Retina (tissue), 1 donor: ENCODE results near the gene HOXB5.
A peak's percentile ranks its signal among the peaks of the same experiment; 100 is the strongest.

Source experiments
- DNase-seq: peaks from one replicate; pipeline ENCODE4 v3.0.0-alpha.2; 2016

HOXB5 gene

DNA sequence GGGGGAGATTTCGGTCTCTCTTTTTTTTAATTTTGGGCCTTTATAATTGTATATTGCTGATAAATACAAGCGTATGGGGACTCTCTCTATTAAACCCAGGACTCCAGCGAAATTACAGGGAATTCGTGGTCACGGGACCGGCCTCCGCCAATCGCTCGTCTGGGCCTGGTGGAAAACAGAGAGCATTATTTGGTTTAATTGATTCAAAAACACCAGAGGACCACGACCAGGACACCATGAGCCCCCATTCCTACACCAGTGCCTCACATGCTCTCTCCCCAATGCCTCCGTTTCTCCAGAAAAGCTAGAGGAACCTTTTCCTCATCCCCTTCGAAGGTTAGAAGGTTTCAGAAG lies 48.6 kb downstream of the HOXB5 start, which contains the start of gene HOXB2:
TSS of gene HOXB2 (minus strand) at position 88 of the 354 bp plus-strand sequence. CDS start 198 bp downstream, outside the sequence.
- DNase-seq, result peak; percentile 35

DNA sequence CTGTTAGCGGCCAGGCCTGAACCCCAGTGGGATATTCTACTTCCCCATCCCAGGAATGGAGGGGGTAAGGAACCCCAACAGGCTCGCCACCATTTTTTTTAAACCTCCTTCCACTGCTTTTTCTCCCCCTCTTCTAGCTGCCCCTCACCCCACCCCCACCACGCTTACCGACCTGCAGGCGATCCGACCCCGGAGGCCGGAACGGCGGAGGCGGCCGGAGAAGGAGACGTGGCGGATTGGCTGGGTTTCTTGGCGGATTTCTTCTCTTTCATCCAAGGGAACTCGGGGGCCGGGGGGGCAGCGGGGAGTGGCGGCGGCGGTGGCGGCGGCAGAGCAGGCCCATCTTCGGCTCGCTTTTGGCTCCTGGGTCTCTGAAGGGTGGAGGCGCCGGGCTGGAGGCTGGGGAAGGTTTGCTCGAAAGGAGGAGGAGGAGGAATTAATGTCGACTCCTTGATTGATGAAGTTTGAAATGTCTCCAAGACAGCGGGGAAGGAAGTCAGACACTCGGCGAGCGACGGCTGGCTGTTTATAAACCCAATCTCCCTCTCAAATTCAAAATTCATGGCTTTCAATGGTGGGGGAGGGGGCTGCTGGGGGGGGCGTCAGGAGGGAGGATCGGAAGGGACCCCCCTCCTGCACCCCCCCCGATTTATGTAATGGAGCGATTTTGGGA lies 49.1 kb downstream of the HOXB5 start:
- DNase-seq, result peak; percentile 34

- DNase-seq, result peak; percentile 61
Measured at GRCh38 chr17:48543854-48544348, 49.7 kb downstream of the HOXB5 start.

DNA sequence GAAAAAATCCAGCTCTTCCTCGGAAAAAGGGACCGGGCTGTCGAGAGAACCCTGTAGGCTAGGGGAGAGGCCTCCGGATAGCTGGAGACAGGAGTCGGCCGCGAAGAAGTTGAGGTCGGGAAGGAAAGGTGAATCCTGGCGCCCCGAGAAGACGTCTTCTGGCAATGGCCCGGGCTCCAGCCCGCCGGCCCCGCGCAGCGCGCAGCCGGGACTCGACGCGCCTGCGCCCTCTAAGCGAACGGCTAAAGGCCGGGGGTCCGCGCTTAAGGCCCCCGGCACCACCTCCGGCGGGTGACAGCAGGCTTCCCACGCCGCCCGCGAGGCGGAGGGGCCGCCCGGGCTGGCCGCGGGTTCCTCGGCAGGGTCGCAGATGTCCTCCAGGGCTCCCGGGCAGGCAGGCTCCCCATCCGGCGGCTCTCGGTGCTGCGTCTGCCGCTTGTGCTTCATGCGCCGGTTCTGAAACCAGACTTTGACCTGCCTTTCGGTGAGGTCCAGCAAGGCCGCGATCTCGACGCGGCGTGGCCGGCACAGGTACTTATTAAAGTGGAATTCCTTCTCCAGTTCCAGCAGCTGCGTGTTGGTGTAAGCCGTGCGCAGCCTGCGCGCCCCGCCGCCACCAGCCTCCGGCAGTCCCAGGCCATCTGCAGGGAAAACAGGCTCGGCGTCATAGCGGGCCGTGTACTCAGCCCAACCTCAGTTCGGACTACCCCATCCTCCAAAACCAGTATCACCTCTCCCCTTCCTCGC lies 50.3 kb downstream of the HOXB5 start:
- peak; percentile 85 for DNase-seq

DNA sequence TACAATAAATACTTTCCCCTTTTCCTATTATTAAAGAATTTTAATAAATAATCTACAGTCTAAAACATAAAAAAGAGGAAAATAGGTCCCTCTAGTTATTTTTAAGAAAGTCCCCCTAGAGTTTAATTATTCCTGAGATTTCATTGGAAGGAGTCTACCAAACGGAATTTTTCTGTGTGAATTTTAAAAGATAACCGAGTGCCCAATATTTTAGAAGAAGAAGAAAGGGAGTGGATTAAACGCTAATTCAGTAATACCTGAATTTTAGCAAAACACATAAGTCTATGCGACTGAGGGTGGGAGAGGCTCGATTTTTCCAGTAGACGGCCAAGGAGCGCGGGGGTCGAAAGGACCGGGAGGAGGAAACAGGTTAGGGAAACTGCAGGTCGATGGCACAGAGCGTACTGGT lies 50.9 kb downstream of the HOXB5 start:
- DNase-seq, result no peak

DNA sequence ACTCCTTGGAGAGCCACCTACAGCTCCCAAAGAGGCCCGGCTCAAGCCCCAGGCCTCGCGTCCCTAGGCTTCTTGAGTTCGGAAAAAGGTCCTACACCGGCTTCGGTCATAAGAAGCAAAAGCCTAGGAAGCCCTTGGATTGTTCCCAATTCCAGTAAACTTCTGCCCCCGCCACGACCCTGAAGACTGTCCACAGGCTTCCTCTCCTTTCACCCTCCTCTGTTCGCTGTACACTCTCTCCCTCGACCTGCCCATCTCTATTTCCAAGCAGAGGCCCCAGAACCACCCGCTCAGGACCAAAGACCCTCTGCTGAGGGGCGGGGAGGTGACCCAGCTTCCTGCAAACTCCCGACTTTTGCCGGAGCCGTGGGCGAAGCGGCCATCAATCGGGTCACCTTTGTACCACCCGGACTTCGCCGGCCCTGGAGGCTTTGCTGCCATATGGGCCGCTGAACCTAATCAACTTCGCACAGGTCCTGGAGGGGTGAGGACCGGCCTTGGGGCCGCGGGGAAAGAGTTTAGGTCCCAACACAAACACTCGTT lies 51.4 kb downstream of the HOXB5 start:
- peak; percentile 70 for DNase-seq

- no peak for DNase-seq
Measured at GRCh38 chr17:48541577-48542113, 51.9 kb downstream of the HOXB5 start.
